Measurements from ENCODE around the gene CTNNA1.
"Not testable (repeated sequence)": the region's sequence is repeated elsewhere in the genome, so short reads cannot be mapped to it uniquely, and the experiment has no call there.

The CTNNA1 gene

DNA sequence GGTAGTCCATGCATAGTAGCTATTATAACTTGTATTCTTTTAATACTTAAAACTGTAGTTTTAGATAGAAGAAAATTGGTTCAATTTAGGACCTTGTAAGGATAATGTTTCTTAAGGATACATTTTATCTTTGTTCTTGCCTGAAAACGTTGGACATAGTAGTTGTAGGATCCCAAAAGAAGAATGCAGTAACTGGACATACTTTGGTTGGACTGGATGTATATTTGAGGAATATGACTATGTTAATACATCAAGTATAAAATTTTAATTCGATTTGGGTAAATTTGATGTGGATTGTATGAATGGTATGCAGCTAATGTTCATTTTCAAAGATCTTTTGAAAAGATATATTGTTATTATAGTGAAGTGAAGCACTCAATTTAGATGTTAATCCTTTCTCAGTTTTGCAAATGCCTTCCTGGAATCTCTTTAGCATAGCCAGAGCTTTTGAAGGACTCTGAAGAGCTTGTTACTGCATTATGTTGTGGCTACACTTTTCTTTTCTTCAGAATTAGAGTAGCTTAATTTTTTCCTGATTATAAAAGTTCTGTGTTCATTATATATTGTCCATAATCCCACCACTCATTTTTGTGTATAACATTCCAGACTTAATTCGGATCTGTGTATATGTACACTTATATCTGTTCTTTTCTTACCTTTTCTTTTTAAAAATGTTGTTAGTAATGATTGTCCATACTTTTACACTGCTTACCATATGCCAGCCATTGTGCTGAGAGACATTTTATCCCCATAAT, 80.7 kb downstream of the CTNNA1 start:
- no peaks in the 10 kb centered on the region for H3K9me3 ChIP-seq (ENCODE audit: control insufficient read depth in 2 of 2, low read length in 2 of 2)
- H3K4me3 ChIP-seq (ENCODE audit: low read length in 2 of 2) = no peak overlapping the region
- no peaks in the 10 kb centered on the region for H3K4me1 ChIP-seq (ENCODE audit: control insufficient read depth, insufficient read depth, low read length)
- H3K36me3 ChIP-seq (ENCODE audit: control insufficient read depth in 2 of 2, insufficient read depth in 2 of 2, low read length in 2 of 2) = peaks cover 0 to 5% of the 10 kb centered on the region in 2 donors
- no peaks in the 10 kb centered on the region for H3K27me3 ChIP-seq (ENCODE audit: control insufficient read depth in 1 of 2, insufficient read depth in 2 of 2, low read length in 2 of 2)
- H3K27ac ChIP-seq (ENCODE audit: low read length) = no peak overlapping the region
- H3K9ac ChIP-seq (ENCODE audit: low read length in 2 of 2) = no peak overlapping the region

DNA sequence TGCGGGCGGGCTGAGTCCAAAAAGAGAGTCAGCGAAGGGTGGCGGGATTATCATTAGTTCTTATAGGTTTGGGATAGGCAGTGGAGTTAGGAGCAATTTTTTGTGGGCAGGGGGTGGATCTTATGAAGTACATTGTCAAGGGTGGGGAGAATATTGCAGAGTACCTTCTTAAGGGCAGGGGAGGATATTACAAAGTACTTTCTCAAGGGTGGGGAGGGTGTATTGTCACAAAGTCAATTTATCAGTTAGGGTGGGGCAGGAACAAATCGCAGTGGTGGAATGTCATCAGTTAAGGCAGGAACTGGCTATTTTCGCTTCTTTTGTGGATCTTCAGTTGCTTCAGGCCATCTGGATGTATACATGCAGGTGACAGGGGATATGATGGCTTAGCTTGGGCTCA, 81.6 kb downstream of the CTNNA1 start:
- not testable (repeated sequence) for H3K9me3 ChIP-seq (ENCODE audit: control insufficient read depth in 2 of 2, low read length in 2 of 2); H3K36me3 ChIP-seq (ENCODE audit: control insufficient read depth in 2 of 2, insufficient read depth in 2 of 2, low read length in 2 of 2); H3K9ac ChIP-seq (ENCODE audit: low read length in 2 of 2); H3K4me3 ChIP-seq (ENCODE audit: low read length in 2 of 2); H3K27ac ChIP-seq (ENCODE audit: low read length); H3K27me3 ChIP-seq (ENCODE audit: control insufficient read depth in 1 of 2, insufficient read depth in 2 of 2, low read length in 2 of 2); H3K4me1 ChIP-seq (ENCODE audit: control insufficient read depth, insufficient read depth, low read length)

DNA sequence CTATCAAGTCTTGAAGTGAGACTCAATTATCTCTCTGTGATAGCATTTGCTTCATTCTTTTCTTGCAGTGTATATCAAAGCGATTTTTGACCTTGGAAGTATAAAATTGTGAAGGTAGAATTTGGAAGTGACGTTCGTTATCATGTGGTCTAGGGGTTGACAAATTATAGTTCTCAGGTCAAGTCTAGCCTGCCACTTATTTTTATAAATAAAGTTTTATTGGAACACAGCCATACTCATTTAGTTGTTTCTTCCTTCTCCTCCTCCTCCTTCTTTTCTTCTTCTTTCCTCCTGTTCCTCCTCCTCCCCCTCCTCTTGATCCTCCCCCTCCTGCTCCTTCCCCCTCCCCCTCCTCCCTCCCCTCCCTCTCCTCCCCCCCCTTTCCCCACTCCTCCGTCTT, 83.9 kb downstream of the CTNNA1 start:
- Histone ChIP-seq H3K9me3 (ENCODE audit: control insufficient read depth in 2 of 2, low read length in 2 of 2) (no peaks in the 10 kb centered on the region), H3K27me3 (ENCODE audit: control insufficient read depth in 1 of 2, insufficient read depth in 2 of 2, low read length in 2 of 2) (no peaks in the 10 kb centered on the region), H3K9ac (ENCODE audit: low read length in 2 of 2) (no peak overlapping the region), H3K4me3 (ENCODE audit: low read length in 2 of 2) (no peak overlapping the region), H3K4me1 (ENCODE audit: control insufficient read depth, insufficient read depth, low read length) (no peaks in the 10 kb centered on the region), H3K36me3 (ENCODE audit: control insufficient read depth in 2 of 2, insufficient read depth in 2 of 2, low read length in 2 of 2) (no peaks in the 10 kb centered on the region), H3K27ac (ENCODE audit: low read length) (no peak overlapping the region)

DNA sequence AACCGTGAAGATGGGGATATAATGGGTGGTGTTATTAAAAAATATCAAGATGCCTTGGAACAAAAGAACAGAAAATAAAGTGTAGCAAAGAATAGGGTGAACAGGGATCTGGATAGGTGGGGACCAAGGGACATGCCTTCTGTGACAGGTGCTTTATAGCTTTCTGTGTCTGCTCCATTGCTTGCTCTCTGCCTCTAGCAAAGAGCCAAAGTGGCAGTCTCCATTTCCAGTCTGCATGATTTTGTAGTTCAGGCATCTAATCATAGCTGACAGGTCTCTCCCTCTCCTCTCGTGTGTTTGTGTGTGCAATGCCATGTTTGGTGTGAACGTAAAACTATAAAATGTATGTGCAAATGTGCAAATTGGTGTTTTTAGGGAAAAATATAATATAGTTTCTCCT, 86.9 kb downstream of the CTNNA1 start:
- Histone ChIP-seq H3K4me3 (ENCODE audit: low read length in 2 of 2) (no peak overlapping the region), H3K9ac (ENCODE audit: low read length in 2 of 2) (no peak overlapping the region), H3K36me3 (ENCODE audit: control insufficient read depth in 2 of 2, insufficient read depth in 2 of 2, low read length in 2 of 2) (no peaks in the 10 kb centered on the region), H3K27me3 (ENCODE audit: control insufficient read depth in 1 of 2, insufficient read depth in 2 of 2, low read length in 2 of 2) (no peaks in the 10 kb centered on the region), H3K9me3 (ENCODE audit: control insufficient read depth in 2 of 2, low read length in 2 of 2) (no peaks in the 10 kb centered on the region), H3K4me1 (ENCODE audit: control insufficient read depth, insufficient read depth, low read length) (peaks cover 8% of the 10 kb centered on the region), H3K27ac (ENCODE audit: low read length) (no peak overlapping the region)

DNA sequence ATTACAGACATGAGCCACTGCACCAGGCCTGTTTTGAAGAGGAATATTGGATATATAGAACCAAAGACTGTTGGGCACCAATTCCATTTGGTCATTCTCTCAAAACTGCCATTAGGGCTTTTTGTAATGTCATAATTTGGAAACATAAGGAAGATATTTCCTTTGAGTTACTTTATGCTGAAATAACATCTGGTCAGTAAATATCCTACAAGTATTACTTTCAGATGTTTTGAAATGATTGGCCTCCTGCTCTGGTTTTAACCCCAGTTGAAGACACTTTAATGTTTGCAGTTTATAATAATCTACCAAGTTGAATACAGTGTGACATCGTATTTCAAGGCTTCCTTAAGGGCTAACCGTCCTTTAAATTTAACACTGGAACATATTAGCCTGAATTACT, 88.3 kb downstream of the CTNNA1 start:
- Histone ChIP-seq H3K9me3 (ENCODE audit: control insufficient read depth in 2 of 2, low read length in 2 of 2) (no peaks in the 10 kb centered on the region), H3K4me3 (ENCODE audit: low read length in 2 of 2) (no peak overlapping the region), H3K36me3 (ENCODE audit: control insufficient read depth in 2 of 2, insufficient read depth in 2 of 2, low read length in 2 of 2) (no peaks in the 10 kb centered on the region), H3K27ac (ENCODE audit: low read length) (no peak overlapping the region), H3K4me1 (ENCODE audit: control insufficient read depth, insufficient read depth, low read length) (peaks cover 8% of the 10 kb centered on the region), H3K9ac (ENCODE audit: low read length in 2 of 2) (no peak overlapping the region), H3K27me3 (ENCODE audit: control insufficient read depth in 1 of 2, insufficient read depth in 2 of 2, low read length in 2 of 2) (no peaks in the 10 kb centered on the region)

DNA sequence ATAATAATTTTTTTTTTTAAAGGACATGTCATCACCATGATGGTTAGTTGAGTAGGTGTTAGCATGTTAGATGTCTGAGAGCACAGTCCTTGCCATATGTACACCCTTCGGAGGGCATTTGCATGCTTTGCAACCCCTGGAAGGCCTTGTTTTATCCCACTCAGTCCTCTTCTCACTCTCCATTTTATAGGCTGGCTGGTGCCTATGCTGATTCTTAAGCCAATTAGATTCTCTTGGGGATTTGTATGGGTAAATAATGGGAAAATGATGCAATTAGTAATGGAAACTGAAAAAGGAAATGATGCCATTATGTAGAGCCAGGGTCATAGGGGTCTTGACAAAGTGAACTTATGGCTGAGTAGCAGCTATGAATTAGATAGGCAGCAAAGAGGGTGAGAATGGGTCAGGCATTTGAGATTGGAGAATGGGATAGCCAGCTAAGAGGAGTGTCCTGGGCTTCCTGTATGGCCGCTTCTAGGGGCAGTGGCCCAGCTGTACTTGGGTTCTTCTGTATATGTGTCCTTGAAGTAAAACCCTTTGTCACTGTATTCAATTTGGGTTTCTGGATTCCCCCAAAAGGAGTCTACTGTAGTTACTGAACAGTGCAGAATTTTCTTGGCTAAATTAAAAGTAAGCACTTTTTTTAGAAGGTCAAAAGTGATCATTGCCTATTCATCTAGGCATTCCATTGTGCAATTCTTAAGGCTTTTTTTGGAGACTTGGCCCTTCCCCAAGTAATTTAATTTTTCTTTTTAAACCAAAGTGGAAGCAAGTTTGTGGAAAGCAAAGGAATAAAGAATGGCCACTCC, 90.3 kb downstream of the CTNNA1 start:
- Histone ChIP-seq H3K27me3 (ENCODE audit: control insufficient read depth in 1 of 2, insufficient read depth in 2 of 2, low read length in 2 of 2) (no peaks in the 10 kb centered on the region), H3K36me3 (ENCODE audit: control insufficient read depth in 2 of 2, insufficient read depth in 2 of 2, low read length in 2 of 2) (no peaks in the 10 kb centered on the region), H3K4me1 (ENCODE audit: control insufficient read depth, insufficient read depth, low read length) (peaks cover 8% of the 10 kb centered on the region), H3K27ac (ENCODE audit: low read length) (no peak overlapping the region), H3K4me3 (ENCODE audit: low read length in 2 of 2) (peak overlapping the region in 1 of 2 donors; percentile 23), H3K9ac (ENCODE audit: low read length in 2 of 2) (no peak overlapping the region), H3K9me3 (ENCODE audit: control insufficient read depth in 2 of 2, low read length in 2 of 2) (no peaks in the 10 kb centered on the region)

DNA sequence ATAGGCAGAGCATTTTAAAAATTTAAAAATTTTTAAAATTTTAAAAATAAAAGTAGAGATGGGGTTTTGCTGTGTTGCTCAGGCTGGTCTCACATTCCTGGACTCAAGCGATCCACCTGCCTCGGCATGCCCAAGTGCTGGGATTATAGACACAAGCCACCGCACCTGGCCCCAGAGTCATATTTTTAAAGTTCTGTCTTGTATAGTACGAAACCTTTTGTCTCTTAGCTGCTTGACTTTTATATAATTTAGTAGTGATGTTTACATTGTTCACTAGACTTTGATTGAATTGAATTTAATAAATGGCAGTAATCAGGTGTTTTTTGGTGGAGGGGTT, 90.9 kb downstream of the CTNNA1 start:
- Histone ChIP-seq H3K36me3 (ENCODE audit: control insufficient read depth in 2 of 2, insufficient read depth in 2 of 2, low read length in 2 of 2) (no peaks in the 10 kb centered on the region), H3K9me3 (ENCODE audit: control insufficient read depth in 2 of 2, low read length in 2 of 2) (no peaks in the 10 kb centered on the region), H3K4me3 (ENCODE audit: low read length in 2 of 2) (no peak overlapping the region), H3K27ac (ENCODE audit: low read length) (no peak overlapping the region), H3K4me1 (ENCODE audit: control insufficient read depth, insufficient read depth, low read length) (peaks cover 8% of the 10 kb centered on the region), H3K9ac (ENCODE audit: low read length in 2 of 2) (no peak overlapping the region), H3K27me3 (ENCODE audit: control insufficient read depth in 1 of 2, insufficient read depth in 2 of 2, low read length in 2 of 2) (no peaks in the 10 kb centered on the region)

DNA sequence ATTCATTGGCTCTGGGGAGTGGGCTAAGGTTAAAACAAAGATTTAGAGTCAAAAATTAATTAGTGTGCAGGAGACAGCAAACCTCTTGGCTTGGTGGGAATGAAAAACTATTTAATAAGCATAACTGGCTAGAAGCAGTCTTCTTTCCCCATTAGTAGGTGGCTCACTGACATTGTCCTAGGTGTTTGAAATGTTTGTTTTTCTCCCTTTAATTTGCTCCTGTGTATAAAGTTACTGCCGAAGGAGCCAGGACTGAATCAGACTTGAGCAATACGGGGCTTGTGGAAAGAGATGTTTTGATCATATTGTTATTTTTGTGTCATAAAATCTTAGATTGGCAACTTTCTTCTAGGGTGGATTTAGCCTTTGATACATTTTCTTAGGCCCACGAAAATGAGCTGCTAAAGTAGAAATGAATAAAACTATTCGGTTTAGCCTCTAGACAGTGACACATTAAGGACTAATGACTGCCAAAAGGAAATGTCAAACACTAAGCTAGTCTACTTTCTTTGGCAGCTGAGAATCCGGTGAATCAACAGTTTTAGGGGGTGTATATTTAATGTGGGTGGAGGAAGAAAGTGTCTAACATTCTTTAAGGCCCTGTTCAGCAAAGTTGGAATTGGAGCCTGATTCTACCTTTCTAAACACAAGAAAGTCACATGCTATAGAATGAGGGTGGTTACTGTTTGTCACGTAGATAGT, 91.7 kb downstream of the CTNNA1 start:
- no peak overlapping the region for H3K9ac ChIP-seq (ENCODE audit: low read length in 2 of 2)
- no peaks in the 10 kb centered on the region for H3K9me3 ChIP-seq (ENCODE audit: control insufficient read depth in 2 of 2, low read length in 2 of 2)
- no peak overlapping the region for H3K4me3 ChIP-seq (ENCODE audit: low read length in 2 of 2)
- H3K4me1 ChIP-seq (ENCODE audit: control insufficient read depth, insufficient read depth, low read length) = peaks cover 8% of the 10 kb centered on the region
- H3K36me3 ChIP-seq (ENCODE audit: control insufficient read depth in 2 of 2, insufficient read depth in 2 of 2, low read length in 2 of 2) = no peaks in the 10 kb centered on the region
- no peak overlapping the region for H3K27ac ChIP-seq (ENCODE audit: low read length)
- H3K27me3 ChIP-seq (ENCODE audit: control insufficient read depth in 1 of 2, insufficient read depth in 2 of 2, low read length in 2 of 2) = no peaks in the 10 kb centered on the region

DNA sequence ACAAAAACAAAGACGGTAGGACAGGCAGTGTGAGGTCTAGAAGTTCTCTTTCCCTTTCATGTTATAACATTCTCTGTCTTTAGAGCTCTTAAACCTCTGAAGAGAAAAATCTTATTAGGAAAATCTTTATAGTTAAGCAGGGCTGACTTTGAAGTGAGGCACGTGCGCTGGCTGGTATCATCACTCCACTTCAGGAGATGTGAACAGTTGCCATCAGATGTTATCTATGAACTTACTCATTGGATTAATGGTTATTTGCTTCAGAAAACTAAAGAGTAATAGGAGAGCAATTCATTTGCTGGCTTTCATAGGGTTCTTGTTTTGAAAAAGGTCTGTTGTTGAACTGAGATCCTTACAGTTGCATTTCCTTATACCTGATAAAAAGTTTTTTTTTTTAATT, 96.2 kb downstream of the CTNNA1 start:
- Histone ChIP-seq H3K27ac (ENCODE audit: low read length) (no peak overlapping the region), H3K4me1 (ENCODE audit: control insufficient read depth, insufficient read depth, low read length) (peaks cover 2% of the 10 kb centered on the region), H3K9me3 (ENCODE audit: control insufficient read depth in 2 of 2, low read length in 2 of 2) (no peaks in the 10 kb centered on the region), H3K4me3 (ENCODE audit: low read length in 2 of 2) (no peak overlapping the region), H3K36me3 (ENCODE audit: control insufficient read depth in 2 of 2, insufficient read depth in 2 of 2, low read length in 2 of 2) (no peaks in the 10 kb centered on the region), H3K27me3 (ENCODE audit: control insufficient read depth in 1 of 2, insufficient read depth in 2 of 2, low read length in 2 of 2) (no peaks in the 10 kb centered on the region), H3K9ac (ENCODE audit: low read length in 2 of 2) (no peak overlapping the region)

DNA sequence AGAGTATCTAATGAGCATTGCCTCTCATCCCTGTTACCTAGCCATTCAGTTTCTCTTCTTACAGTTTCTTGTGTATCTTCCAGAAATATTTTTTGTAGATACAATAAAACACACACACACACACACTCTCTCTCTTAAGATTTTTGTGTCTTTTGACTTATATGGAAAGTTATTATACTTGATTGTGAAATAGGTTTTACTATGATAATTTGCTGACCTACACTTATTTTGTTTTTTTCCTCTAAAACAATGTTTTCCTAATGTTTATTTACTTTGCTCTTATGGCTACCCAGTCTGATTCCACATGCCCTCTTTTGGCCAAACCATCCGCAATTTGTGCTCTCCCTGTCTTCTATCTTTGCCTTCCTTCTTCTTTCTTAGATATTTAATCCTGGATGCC, 96.7 kb downstream of the CTNNA1 start:
- no peaks in the 10 kb centered on the region for H3K27me3 ChIP-seq (ENCODE audit: control insufficient read depth in 1 of 2, insufficient read depth in 2 of 2, low read length in 2 of 2)
- no peak overlapping the region for H3K27ac ChIP-seq (ENCODE audit: low read length)
- H3K36me3 ChIP-seq (ENCODE audit: control insufficient read depth in 2 of 2, insufficient read depth in 2 of 2, low read length in 2 of 2) = no peaks in the 10 kb centered on the region
- no peak overlapping the region for H3K9ac ChIP-seq (ENCODE audit: low read length in 2 of 2)
- H3K4me1 ChIP-seq (ENCODE audit: control insufficient read depth, insufficient read depth, low read length) = peaks cover under 1% of the 10 kb centered on the region
- no peaks in the 10 kb centered on the region for H3K9me3 ChIP-seq (ENCODE audit: control insufficient read depth in 2 of 2, low read length in 2 of 2)
- no peak overlapping the region for H3K4me3 ChIP-seq (ENCODE audit: low read length in 2 of 2)

Measured in stomach smooth muscle (tissue), 2 donors.